GM13976 (cell line): ENCODE results near the gene MAP4K1.

ENCODE experiments used
- DNase-seq: peaks from one replicate; pipeline ENCODE4 v3.0.0; 2012; ENCODE audit warnings: low spot score
- in situ Hi-C: fragments of 300-500 bp; cut with MboI; formaldehyde crosslinking; loops from one replicate; pipeline ENCODE4 v1.12.0; 2022; ENCODE audit warnings: low sequenced_read_pairs, mixed read lengths, inconsistent platforms; ENCODE audit not compliant: unreplicated experiment
- TF ChIP-seq, protein P1 (sequence below): IDR thresholded peaks from 2 replicates; pipeline ENCODE4 v1.5.1; 2012; ENCODE audit warnings: borderline replicate concordance, mild to moderate bottlenecking; ENCODE audit not compliant: insufficient read depth; ENCODE audit errors: extremely low read depth, missing control alignments, control extremely low read depth

Gene MAP4K1

DNA sequence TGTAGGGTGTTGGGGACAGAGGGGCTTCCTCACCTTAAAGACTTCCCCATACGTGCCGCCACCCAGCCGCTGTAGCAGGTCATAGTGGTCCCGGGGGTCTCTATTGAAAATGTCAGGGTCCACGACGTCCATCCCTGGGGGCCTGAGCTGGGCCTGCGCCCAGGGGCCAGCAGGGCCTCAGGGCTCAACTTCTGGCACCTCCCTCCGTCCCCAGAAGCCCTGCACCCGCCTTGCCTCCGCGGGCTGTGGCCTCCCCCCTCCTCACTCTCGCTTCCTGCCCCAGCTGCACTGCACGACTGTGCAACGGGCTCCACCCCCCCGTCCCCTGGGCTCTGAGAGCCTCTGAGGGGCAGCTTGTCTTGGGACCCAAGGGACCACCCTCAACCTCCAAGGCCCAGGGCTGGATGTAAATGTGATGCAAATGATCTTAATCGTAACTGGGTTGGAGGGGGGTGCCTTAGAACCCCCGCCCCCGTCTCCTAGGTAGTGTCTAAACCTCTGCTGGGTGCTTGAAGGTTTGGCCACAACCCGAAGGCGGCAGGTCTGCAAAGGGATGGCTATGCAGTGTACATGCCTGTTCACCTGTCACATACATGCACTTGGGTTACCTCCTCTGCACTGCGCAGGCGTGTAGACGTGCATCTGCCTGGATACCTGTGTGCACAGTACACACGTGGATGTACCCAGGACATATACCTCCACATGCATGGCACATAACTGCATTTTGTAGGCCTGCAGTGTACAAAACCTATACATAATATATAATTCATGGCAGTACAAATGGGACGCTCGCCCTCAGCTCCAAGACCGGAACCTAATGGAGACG lies at the start of gene MAP4K1:
Gene MAP4K1 (minus strand): TSS at position 190 of the 826 bp plus-strand sequence. CDS start 58 bp downstream, at position 132.
- in situ Hi-C loops = no loop called here

DNA sequence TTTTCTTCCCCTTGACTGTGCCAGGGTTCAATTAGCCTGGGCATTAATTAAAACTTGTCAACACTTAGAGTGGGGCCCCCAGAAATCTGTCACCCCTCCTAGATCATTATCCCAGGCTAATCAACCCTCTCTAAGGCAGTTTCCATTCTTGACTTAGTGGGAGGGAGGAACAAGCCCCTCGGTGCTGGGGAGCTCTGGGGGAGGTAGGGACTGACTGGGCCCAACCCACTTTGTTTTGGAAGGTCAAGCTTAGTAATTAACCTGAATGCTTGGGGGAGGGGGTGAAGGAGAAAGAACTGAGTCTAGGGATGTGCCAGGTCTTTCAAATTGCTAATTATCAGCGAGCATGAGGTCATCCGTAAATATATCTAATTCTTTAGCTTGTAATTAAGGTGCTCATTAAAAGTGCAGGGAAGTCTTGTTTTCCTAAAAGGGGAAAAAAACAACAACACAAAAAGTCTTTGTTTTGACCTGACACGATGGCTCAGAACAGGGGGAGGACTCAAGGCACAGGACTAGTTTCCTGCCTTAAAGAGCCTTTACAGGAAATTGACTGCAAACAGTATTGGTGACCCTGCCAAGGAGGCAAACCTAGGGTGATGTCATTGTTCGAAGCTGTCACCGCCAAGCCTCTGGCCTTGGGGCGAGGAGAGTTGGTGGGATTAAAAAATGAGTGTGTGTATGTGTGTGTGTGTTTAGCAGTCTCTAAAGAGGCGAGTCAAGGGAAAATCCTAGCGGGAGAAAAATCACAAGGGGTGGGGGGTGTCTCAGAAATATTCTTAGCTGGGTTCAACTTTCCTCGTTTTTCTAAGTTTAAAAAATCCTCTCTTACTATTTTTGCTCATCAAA lies 49.1 kb upstream of the MAP4K1 start:
- in situ Hi-C loops = no loop called here
- DNase-seq = peak; percentile 76
- TF ChIP-seq, protein P1, sequence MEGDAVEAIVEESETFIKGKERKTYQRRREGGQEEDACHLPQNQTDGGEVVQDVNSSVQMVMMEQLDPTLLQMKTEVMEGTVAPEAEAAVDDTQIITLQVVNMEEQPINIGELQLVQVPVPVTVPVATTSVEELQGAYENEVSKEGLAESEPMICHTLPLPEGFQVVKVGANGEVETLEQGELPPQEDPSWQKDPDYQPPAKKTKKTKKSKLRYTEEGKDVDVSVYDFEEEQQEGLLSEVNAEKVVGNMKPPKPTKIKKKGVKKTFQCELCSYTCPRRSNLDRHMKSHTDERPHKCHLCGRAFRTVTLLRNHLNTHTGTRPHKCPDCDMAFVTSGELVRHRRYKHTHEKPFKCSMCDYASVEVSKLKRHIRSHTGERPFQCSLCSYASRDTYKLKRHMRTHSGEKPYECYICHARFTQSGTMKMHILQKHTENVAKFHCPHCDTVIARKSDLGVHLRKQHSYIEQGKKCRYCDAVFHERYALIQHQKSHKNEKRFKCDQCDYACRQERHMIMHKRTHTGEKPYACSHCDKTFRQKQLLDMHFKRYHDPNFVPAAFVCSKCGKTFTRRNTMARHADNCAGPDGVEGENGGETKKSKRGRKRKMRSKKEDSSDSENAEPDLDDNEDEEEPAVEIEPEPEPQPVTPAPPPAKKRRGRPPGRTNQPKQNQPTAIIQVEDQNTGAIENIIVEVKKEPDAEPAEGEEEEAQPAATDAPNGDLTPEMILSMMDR = no peak

More for the DNA sequence above, at the start of gene MAP4K1:
- DNase-seq = peak; percentile 88
- TF ChIP-seq, protein P1 = no peak

DNA sequence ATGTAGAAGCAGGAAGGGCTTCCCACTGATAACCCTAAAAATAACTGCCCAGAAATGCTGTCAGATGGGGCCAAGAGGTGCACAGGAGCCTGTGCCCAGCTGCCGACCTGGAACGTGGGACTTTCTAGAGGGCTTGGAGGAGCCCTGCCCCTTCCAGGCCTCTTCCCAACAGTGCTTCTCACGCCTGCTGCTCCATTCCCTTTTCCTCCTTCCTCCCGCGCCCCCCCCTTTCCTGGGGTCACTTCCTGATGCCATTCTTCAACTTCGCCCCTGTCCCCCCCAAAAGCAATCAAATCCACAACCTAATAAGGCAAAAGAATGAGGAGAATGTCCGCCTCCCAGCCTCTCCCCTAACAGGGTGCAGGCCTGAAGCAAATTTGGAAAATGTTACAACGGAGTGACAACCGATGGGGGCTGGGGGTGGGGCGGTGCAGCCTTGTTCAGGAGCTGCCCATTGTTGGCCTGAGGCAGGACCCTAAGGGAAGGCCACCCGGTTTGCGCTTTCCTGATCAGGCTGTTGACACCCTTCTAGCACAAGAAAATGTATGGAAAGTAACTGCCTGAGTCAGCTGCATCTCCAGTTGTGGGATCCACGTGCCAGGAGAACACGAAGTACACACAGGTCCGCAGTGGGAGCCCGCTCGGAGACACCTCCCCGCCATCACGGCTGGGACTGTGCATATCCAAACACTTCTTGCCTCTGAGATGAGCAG lies 48.4 kb upstream of the MAP4K1 start:
- TF ChIP-seq, protein P1 = no peak
- in situ Hi-C loops = no loop called here
- DNase-seq = no peak

DNA sequence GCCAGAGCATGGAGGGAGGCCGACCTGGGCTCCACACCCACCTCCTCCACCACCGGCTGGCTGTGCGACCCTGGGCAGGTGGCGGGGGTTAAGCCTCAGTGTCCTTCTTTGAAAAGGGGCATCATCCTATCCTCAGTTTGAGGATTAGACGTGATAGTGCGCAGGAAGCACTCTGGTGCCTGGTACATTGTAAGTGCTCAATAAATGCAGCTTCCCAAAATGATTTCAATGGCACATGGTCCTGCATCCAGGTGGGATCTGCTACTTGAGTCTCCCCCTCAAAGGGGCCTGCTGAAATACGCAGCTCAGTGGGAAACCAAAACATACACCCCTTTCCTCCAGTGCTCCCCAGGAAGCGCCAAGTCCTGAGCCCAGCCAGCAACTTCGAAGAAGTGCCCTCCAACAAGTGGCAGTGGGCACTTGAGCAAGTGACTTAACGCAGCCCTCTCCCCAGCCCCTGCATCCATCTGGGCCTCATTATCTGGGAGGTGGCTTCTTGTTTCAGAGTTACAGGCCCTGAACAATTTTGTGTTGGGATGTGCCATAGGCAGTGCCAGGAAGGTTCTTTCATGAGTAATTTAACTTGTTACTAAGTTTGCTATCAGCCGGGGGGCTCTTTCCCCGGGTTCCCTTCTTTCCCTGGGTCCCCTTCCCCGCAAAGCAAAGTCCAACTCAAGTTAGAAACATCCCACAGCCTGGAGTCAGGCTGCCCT lies 47.6 kb upstream of the MAP4K1 start:
- TF ChIP-seq, protein P1 = no peak
- DNase-seq = no peak
- in situ Hi-C loops = no loop called here

DNA sequence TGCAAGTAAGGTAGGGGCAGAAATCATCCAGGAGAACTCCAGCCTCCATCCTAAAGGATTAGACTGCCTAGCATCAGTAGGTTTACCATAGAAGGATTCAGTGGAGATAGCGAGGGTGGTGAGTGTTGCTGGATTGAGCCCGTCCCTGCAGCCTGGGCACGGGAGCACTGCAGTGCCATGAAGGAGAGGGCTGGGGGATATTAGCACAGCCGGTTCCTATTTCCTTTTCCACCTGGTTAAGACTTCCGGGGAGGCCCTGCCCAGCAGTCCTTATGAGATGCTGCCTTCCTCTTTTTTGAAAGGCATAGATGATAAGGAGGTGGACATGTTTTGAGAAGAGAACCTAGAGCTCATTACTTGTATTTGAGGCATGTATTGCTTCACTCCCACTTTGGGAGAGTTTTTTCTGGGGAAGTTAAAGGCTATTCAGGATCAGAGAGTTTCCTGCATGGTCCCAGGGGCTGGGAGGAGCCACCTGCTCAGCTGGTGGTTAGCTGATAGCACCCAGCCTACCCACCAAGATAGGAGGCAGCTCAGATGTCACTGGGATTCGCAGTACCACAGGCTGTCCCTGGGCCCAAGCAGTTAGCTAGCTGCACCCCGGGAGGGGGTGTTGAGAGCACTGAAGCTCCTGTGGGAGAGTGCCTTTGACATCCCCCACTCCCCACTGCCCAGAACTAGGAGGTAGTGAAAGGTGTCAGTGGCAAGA lies 46.9 kb upstream of the MAP4K1 start:
- in situ Hi-C loops = no loop called here
- TF ChIP-seq, protein P1 = no peak
- no peak for DNase-seq
